HG02973 (cell line): ENCODE measurements around the gene ERCC6.

Experiments used
- ATAC-seq: cut with Tn5 transposase; IDR thresholded peaks from one replicate; pipeline ENCODE4 v1.9.1; 2021; ENCODE audit warnings: moderate library complexity; ENCODE audit not compliant: unreplicated experiment

ERCC6 gene

GRCh38 chr10:49512121-49512809 lies 26.7 kb downstream of the ERCC6 start:
- no peak for ATAC-seq

GRCh38 chr10:49509771-49510303 lies 29.1 kb downstream of the ERCC6 start:
- ATAC-seq = no peak

DNA sequence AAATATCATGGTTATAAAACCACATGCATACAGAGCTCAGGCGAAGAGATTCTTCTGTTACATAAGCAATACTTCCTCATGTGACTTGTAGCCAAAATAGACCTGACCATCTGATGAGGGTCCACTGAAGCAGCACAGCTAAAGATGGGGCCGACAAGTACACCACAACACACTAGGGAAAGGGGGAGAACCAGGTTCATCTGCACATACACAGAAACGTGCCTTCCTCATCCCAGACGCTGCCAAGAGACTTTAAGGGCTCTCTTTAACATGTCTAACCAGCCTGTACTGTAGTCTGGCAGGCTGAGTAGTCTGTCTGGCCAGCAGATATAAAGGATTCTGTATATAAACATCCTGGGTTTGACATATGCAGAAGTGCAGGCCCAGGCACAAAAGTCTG lies 30.3 kb downstream of the ERCC6 start:
- ATAC-seq = no peak

DNA sequence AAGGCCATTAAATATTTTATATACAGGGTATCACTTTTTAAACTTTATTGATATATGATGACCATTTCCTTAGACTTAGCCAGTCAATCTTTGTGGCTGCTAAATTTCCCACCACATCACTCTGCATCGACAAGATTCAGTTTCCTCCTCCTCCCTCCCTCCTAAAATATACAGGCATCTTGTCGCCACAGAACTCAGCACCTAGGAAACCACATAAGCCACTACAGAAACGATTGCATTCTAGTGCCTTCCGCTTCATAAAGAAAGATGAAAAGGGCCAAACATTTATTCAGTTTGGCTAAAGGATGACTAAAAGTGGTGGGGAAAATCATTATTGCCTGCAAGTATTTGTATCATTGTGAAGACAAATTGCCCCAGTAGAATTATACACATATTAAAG lies 30.7 kb downstream of the ERCC6 start:
- ATAC-seq = no peak

DNA sequence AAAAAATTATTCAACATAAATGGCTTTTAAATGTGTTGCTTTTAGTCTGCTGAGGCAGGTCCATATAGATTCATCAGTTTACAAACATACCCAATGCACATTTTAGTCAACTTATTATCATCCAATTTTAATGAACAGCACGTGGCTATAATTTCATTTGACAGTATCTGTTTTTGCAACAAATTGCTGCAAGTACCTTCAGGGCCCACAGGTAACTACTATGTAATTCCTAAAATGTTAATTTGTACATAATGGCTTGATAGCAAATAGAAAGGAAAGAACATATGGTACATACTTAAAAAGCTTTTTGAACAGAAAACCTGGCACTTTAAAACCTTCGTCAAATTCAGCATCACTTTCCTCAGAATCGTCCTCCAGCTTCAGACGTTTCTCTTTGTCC lies 33.3 kb downstream of the ERCC6 start:
- no peak for ATAC-seq

GRCh38 chr10:49505076-49505475 lies 33.8 kb downstream of the ERCC6 start:
- no peak for ATAC-seq

GRCh38 chr10:49504528-49504927 lies 34.4 kb downstream of the ERCC6 start:
- no peak for ATAC-seq

GRCh38 chr10:49502358-49502757 lies 36.6 kb downstream of the ERCC6 start:
- no peak for ATAC-seq

DNA sequence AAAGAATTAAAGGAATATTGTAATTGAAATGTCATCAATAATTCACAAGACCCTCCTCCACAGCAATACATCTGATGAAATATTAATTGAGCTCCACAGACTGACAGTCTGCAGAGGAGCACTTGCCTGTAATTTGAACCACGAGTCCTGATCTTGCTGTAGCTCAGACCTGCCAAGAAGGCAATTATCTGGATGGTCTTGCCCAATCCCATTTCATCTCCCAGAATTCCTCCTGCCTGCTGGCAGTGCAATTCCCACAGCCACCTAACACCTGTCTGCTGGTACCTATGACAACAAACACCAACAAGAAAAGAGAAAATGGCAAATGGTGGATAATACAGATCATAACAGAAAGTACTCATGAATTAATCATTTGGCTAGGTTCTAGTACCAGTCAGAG lies 38.5 kb downstream of the ERCC6 start:
- no peak for ATAC-seq

DNA sequence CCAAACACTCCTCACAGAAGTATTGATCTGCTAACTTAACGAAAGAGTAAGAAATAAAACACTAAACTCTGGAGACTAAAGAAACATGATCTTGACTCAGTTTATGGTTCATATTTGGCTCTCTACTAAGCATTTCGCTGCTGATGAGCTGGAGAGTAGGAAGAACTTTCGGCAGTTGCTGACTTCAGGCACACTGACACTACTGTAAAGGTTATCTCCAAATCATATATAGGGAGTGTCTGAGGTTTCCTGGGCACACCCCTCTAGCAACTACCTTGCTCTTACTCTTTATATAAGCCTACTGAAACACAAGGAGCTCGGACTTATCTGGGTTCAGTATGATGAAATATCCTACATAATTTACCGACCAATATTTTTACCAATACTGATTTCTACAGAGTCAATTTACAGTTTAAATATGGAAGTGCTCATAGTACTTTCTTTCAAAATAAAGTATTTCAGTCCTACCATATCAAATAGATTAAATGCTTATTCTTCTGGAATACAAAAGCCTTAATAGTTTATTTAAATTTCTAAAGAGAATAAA lies 39.5 kb downstream of the ERCC6 start:
- ATAC-seq = no peak

- ATAC-seq = no peak
These were observed 40.5 kb downstream of the ERCC6 start for GRCh38 chr10:49498425-49498824.

GRCh38 chr10:49497358-49497757 lies 41.6 kb downstream of the ERCC6 start:
- ATAC-seq = no peak

GRCh38 chr10:49488056-49488717 lies 50.7 kb downstream of the ERCC6 start:
- no peak for ATAC-seq

GRCh38 chr10:49486738-49487137 lies 52.2 kb downstream of the ERCC6 start:
- no peak for ATAC-seq

- ATAC-seq = no peak
These were observed 52.9 kb downstream of the ERCC6 start for GRCh38 chr10:49486009-49486408.

- no peak for ATAC-seq
These were observed 54.3 kb downstream of the ERCC6 start for GRCh38 chr10:49484486-49485235.

DNA sequence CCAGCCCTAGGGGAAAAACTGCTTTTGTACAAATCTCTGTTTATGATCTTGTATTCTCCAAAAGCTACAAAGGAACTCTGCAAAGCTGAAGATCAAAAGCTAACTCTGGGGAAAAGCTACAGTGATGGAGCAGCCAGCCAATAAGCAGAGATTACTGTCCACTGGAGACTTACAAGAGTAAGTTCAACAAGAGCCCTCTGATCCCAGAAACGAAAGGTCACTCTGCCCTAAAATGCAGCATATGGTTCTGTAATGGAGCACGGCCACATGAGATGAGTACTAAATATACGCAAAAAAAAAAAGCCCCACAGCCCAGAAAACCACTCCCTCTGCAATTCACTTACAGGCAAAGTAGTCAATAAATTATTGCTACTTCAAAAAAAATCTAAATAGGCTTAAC lies 60.1 kb downstream of the ERCC6 start:
- ATAC-seq = no peak

DNA sequence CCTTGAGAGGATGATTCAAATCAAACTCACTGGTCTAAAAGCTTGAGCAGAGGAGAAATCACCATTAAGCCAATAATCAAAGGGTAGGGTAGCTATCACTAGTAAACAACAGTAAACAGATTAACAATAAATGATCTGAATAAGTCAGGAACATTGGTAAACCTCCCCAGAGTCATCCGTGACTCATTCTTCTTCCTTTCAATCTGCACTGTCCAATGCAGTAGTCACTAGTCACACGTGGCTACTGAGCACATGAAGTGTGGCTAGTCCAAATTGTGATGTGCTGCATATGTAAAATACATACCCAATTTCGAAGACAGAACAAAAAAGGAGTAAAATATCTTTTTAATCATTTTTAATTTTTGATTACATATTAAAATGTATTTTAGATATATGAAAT lies 64.0 kb downstream of the ERCC6 start:
- no peak for ATAC-seq

DNA sequence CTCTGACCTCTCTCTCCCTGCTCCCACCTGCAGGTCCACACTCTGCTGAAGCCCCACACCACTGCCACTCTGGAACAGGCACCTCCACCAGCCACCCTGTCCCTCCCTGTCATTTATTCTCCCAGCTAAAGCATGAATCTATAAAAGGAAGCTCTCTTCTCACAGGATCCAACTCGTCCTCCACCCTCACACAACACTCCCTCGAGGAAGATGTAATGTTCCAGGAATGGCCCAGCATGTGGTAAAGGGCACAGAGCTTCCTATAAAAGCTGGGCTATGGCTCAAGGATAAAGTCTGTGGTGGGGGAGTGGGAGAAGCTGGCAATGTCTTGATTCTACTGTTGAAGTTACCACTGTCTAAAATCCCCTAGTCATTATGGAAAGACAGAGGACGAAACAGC lies 67.4 kb downstream of the ERCC6 start:
- no peak for ATAC-seq

GRCh38 chr10:49465736-49466135 lies 73.2 kb downstream of the ERCC6 start:
- ATAC-seq = no peak
